Measurements from ENCODE around the gene OSBPL7.

The OSBPL7 gene

GRCh38 chr17:47760409-47761140 is 61.0 kb downstream of the OSBPL7 start:
- no peak for DNase-seq

GRCh38 chr17:47757386-47757785 is 64.2 kb downstream of the OSBPL7 start:
- no peak for DNase-seq

All from activated naive CD4-positive, alpha-beta T cell treated with Interleukin-2 at 50 U/mL for 16 hours (primary cell).